ENCODE measurements around the gene TMEM169.
"Not testable (repeated sequence)": the region's sequence is repeated elsewhere in the genome, so short reads cannot be mapped to it uniquely, and the experiment has no call there.

Gene TMEM169

DNA sequence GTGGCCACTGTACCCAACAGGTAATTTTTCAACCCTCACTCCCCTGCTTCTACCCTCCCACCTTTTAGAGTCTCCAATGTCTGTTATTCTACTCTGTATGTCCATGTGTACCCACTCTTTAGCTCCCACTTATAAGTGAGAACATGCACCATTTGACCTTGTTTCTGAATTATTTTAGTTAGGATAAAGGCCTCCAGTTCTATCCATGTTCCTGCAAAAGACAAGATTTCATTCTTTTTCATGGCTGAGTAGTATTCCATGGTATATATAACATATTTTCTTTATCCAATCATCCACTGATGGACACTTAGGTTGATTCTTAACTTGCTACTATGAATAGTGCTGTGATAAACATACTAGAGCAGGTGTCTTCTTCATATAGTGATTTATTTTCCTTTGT lies 9.2 kb upstream of the TMEM169 start:
- no peak for DNase-seq

- DNase-seq: no peak
Observed at GRCh38 chr2:216073773-216074172, 7.9 kb upstream of the TMEM169 start.

GRCh38 chr2:216074380-216074779 lies 7.3 kb upstream of the TMEM169 start:
- DNase-seq: no peak

DNA sequence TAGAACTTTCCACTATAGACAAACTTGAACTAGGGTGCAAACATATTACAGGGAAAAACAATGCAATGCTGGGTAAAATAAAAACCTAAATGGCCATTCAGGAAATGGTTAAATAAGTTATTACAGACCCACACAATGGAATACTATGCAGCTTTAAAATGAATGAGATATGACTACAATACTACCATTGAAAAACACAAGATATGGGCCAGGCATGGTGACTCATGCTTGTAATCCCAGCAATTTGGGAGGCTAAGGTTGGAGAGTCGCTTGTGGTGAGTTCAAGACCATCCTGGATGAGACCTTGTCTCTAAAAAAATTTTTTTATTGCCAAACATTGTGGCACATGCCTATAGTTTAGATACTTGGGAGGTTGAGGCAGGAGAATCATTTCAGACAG lies 6.9 kb upstream of the TMEM169 start:
- DNase-seq: no peak

GRCh38 chr2:216075510-216076485 lies 5.9 kb upstream of the TMEM169 start:
- DNase-seq: no peak

DNA sequence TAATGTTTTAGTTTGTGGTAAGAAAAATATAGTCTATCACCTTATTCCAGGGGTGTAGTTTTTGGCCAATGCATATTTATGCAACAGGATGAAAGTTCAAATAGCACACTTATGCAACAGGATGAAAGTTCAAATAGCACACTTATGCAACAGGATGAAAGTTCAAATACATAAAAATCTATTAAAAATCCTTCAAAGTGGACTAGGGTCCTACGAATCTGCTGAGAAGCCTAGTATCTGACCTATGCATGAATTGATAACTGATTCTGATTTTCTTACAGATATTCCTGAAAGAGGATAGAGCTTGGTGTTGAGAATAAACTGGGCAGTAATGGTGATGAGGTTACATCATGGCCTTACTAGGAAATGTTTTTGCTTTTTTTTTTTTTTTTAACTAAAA lies 2.9 kb upstream of the TMEM169 start:
- DNase-seq: no peak

- DNase-seq: not testable (repeated sequence)
Observed at GRCh38 chr2:216080048-216080447, 1.7 kb upstream of the TMEM169 start.

DNA sequence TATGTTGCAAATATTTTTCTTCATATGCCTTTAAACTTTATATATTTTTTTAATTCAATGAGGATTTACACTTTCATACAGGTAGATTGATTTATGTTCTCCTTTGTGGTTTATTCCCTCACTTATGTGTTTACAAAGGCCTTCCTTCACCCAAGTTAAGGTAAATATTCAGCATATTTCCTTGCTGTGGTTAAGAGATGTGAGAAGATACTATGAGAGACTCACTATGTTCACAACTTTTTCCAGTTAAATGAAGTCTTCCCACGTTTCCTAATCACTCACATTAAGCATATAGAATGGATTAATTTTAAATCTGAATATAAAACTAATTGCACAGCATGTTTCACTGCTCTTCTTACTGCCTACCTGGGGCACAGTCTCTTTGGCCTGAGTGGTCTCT lies 707 bp upstream of the TMEM169 start:
- DNase-seq: no peak

DNA sequence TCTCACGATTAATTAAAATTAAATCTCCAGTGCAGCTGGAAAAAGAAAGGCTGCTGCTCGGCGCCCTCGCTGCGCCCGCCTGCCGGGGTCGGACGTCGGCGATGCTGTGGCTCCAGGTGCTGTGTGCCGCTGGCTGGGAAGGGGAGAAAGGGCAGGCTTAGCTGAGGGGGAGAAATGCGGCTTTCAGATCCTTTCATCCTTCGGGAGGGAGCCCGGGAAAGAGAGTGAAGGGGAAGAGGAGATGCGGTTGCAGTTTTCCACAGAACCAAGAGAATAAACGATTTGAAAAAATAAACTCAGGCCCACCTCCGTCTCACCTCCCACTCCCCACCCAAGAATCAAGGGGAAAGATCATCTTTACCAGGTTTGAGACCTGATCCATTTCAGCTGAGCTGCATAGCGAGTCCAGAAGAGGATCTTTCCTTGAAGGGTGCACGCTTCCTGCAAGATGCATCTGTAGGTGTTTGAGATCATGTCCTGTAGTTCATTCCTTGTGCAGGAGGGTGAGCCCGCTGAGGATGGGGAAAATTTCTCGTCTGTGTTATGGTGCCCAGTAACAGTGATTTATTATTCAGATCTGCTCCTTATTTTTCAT lies 495 bp downstream of the TMEM169 start:
- DNase-seq: no peak

- no peak for DNase-seq
Observed at GRCh38 chr2:216082805-216083204, 1.1 kb downstream of the TMEM169 start.

DNA sequence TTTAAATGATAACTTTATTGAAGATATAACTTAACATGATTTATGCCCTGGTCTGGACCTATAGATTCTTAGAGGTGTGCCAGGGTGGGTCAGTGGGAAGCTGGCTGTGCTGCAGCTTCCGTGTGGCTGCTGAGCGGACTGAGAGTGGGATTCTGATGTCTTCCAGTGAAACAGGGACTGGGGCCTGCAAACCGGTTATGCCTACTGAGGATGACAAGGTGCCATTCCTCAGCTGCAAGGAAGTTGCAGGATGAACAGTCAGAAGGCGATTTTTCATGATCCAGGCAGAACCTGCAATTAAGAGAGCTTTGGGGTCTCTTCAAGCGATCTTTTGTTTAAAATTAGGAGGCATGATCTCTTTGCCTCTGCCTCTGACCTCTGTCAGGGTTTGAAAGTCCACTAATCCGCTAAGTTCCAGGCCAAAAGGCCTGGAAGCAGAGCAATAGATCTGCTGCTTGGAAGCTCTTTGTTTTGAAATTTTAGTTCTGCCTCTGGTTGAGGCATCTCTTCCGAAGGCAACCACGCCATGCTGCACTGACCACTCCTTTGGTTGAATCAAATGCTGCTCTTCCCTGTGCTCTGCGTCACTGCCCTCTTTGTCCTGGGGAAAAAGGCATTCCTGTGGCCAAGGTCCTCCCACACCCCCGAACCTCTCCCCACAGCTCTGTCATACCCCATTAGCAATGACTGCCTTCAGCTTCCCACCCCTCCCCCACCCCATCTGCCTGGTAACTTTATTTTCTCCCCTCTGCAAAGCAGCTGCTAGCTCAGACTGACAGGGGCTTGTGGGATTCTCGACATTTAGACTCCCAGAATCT lies 2.0 kb downstream of the TMEM169 start:
- no peak for DNase-seq

- DNase-seq: no peak
Observed at GRCh38 chr2:216084547-216084946, 2.8 kb downstream of the TMEM169 start.

DNA sequence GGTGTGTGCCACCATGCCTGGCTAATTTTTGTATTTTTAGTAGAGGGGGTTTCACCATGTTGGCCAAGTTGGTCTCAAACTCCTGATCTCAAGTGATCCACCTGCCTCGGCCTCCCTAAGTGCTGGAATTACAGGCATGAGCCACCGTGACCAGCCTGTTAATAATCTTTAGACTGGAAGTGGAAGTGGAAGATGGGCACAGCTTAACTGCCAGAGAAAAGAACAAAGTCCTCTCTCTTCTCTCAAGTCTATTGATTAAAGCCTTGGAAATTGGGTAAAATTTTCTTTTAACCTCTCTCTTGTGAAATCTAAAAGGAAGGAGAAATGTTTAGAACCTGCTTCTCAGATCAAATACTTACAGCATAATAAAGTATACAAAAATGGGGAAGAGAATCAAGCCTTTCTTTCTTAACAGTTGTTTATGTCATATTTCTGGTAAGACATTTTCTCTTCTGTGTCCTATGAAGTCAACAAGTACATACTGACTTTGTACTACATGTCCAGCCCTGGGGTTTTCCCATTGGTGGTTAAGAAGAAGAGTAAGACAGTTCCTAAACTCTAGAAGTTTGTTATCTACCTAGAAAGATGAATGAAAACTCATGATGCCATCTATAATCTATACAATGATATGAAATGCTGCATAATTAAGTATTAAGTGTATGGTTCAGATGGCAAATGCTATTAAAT lies 4.6 kb downstream of the TMEM169 start:
- DNase-seq: no peak

DNA sequence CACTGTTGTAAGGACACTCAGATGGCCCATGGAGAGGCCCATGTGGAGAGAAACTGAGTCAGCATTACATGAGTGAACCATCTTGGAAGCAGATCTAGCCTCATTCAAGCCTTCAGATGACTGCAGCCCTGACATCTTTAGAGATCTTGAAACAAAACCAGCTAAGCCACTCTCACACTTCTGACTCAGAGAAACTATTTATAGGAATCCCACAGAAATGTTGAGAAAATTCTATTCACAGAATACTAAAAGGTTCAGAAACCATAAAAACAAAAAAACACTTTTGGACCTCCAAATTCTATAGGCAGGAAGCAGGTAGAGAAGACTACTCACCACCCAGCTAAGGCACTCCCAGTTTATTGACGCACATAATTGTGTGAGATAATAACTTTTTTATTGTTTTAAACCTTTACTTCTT lies 8.7 kb downstream of the TMEM169 start:
- DNase-seq: no peak

DNA sequence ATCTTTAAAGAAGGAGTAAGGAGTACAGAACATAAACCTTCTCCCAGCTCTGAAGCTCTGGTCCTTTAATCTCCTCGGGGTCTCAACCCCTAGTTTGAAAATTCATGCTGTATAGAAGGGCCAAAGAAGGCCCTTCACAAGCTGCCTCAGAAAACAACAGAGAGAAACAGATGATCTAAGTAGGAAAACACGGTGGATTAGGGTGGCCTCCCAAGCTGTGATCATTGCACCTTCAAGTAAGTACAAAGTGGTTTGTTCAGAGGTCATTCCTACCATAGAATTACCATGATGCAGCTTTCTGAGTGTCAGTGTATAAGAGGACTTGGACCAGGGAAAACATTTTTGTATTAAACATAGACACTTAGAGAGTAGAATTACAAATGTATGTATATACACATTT lies 10.9 kb downstream of the TMEM169 start:
- no peak for DNase-seq

DNA sequence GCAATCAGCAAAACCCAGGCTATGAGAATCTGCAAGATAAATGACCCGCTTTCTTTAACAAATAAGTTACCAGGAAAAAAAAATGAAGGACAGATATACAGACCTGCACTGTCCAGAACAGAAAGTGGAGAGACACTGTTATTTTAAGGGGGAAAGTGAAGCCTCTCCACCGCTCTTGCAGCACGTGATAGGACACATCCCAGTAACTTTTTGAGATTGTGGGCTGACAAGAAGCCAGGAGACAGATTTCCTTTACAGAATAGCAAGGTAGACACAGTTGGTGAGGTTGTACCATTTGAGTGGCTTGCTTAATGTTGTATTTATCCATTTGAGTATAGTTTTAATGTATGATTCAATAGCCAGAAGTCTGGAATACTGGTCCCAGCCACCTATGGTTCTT lies 13.0 kb downstream of the TMEM169 start:
- DNase-seq: no peak

DNA sequence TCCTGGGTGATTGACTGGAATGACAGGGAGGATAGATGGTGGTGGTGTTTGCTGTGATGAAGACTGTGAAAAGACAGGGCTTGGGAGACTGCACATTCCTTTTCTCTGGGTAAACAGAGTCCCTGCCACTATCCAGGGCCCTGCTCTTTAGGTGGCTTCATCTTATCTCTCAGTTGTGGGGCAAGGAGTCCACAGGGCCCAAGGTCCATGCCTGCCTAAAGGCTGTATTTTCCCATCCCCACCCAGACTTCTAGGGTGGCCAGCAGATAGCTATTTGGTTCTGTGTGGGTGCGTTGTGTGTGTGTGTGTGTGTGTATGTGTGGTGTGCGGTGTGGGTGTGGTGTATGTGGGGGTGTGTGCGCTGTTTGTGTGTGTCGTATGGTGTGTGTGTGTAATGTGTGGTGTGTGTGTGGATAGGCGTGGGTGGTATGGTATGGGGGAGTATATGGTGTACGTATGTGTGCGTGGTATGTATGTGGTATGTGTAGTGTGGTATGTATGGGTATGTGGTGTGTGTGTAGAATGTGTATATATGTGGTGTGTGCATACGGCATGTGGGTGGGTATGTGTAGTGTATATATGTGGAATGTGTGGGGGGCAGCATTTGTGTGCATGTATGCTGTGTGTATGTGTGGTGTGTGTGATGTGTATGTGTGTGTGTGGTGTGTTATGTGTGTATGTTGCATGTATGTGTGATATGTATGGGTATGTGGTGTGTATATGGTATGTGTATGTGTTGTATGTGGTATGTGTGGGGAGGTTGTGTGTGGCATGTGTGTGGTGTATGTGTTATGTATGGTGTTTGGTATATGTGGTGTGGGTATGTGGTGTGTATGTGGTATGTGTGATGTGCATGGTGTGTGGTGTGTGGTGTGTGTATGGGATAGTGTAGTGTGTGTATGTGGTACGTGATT lies 17.0 kb downstream of the TMEM169 start:
- DNase-seq: no peak

GRCh38 chr2:216101109-216101508 lies 19.4 kb downstream of the TMEM169 start:
- DNase-seq: no peak

DNA sequence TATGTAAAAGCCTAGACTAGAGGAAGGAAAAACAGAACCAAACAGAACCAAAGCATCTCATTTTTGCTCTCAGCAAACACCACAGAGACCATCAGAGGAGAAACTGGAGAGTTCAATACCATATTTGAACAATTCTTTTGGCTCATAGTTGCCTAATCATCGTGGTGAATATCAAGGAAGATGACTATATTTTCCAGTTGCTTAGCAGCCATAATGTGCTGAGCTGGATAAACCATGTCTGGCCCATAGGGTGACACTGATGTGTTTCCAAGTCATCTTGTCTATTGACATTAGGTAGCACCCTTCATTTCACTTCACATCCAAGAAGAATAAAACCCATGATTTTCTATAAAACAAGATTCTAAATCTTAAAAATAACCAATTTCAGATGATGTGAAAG lies 21.5 kb downstream of the TMEM169 start:
- DNase-seq: no peak

DNA sequence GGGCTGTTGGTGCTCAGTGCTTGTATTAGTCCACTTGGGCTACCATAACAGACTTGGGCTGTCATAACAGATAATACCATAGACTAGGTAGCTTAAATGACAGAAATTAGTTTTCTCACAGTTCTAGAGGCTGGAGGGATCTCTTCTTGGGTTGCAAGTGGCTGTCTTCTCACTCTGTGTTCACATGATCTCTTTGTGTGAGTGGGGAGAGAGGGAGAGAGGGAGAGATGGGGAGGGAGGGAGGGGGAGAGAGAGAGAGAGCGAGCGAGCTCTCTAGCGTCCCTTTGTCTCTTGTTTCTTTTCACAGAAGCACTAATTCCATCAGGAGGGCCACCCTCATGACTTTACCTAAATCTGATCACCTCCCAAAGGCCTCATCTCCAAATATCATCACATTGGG lies 23.0 kb downstream of the TMEM169 start:
- no peak for DNase-seq

DNA sequence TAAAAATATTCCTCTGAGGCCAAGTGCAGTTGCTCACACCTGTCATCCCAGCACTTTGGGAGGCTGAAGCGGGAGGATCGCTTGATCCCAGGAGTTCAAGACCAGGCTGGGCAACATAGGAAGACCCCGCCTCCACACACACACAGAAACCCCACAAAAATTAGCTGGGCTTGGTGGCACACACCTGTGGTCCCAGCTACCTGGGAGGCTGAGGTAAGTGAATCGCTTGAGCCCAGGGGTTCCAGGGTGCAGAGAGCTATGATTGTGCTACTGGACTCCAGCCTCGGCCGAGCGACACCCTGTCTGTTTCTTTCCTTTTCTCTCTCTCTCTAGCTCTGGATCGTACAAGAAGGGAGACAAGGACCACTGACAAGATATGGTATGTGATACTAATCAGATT lies 25.6 kb downstream of the TMEM169 start:
- DNase-seq: no peak

GRCh38 chr2:216107760-216108159 lies 26.0 kb downstream of the TMEM169 start:
- no peak for DNase-seq
